BLaER1 treated with 17β-estradiol and CSF1 and Interleukin-3, amounts not matched to agents 10 nM and 100 nM (cell line): ENCODE measurements around the gene PPP3R1.
A peak's percentile ranks its signal among the peaks of the same experiment; 100 is the strongest.

Experiments used
- H3K27ac ChIP-seq, 11 experiments: shearing (Covaris generic); formaldehyde crosslinking; 2 replicates each; pipeline ENCODE4 v1.8.1; 2022
- H3K27me3 ChIP-seq, 11 experiments: shearing (Covaris generic); formaldehyde crosslinking; 2 replicates each; pipeline ENCODE4 v1.8.1; 2022
- H3K36me3 ChIP-seq, 11 experiments: shearing (Covaris generic); formaldehyde crosslinking; 2 replicates each; pipeline ENCODE4 v1.8.1; 2022
- H3K4me1 ChIP-seq, 10 experiments: shearing (Covaris generic); formaldehyde crosslinking; 2 replicates each; pipeline ENCODE4 v1.8.1; 2022
- H3K4me2 ChIP-seq, 11 experiments: shearing (Covaris generic); formaldehyde crosslinking; 2 replicates each; pipeline ENCODE4 v1.8.1; 2022
- H3K4me3 ChIP-seq, 10 experiments: shearing (Covaris generic); formaldehyde crosslinking; 2 replicates each; pipeline ENCODE4 v1.8.1; 2022
- H3K9ac ChIP-seq, 11 experiments: shearing (Covaris generic); formaldehyde crosslinking; 2 replicates each; pipeline ENCODE4 v1.8.1; 2022
- H3K9me3 ChIP-seq, 11 experiments: shearing (Covaris generic); formaldehyde crosslinking; replicated peaks in 1 of 11; 2 replicates each; pipeline ENCODE4 v1.8.1; 2022
- H4K20me1 ChIP-seq, 11 experiments: shearing (Covaris generic); formaldehyde crosslinking; 2 replicates each; pipeline ENCODE4 v1.8.1; 2022
- Cebpa-rat ChIP-seq, 11 experiments: shearing (Covaris generic); IDR thresholded peaks; 2 replicates each; pipeline ENCODE4 v1.8.1; 2022

Gene PPP3R1

GRCh38 chr2:68218343-68218901 is 33.9 kb downstream of the PPP3R1 start:
- H4K20me1 ChIP-seq = peaks cover 50 to 100% (median 85%) of the 10 kb centered on the region in 11 experiments
- peaks cover 0 to 29% (median 0%) of the 10 kb centered on the region in 10 experiments; a peak in 7 of 20 replicates for H3K4me1 ChIP-seq
- no peak overlapping the region for H3K9ac ChIP-seq
- peaks cover 35 to 71% (median 67%) of the 10 kb centered on the region in 11 experiments for H3K36me3 ChIP-seq
- no peak for TF ChIP-seq Cebpa-rat (IDR thresholded peaks at IDR 0.05)
- H3K27ac ChIP-seq = peak overlapping the region in 3 of 11 experiments; percentile 4 to 27 (median 6); a peak in 2 of 22 replicates
- peak overlapping the region in 2 of 11 experiments; percentile 17 to 18; a peak in 2 of 22 replicates for H3K4me2 ChIP-seq
- no peak overlapping the region for H3K4me3 ChIP-seq
- H3K27me3 ChIP-seq = no peaks in the 10 kb centered on the region
- H3K9me3 ChIP-seq = peaks cover 0 to 34% (median 28%) of the 10 kb centered on the region in 11 experiments; a peak in 19 of 22 replicates

GRCh38 chr2:68217729-68218128 is 34.6 kb downstream of the PPP3R1 start:
- Histone ChIP-seq H4K20me1 (peaks cover 50 to 100% (median 91%) of the 10 kb centered on the region in 11 experiments), H3K27me3 (no peaks in the 10 kb centered on the region), H3K4me2 (no peak overlapping the region), H3K9ac (no peak overlapping the region), H3K4me3 (no peak overlapping the region), H3K36me3 (peaks cover 41 to 71% (median 67%) of the 10 kb centered on the region in 11 experiments), H3K4me1 (peaks cover 0 to 29% (median 0%) of the 10 kb centered on the region in 10 experiments; a peak in 7 of 20 replicates), H3K9me3 (peaks cover 0 to 27% (median 21%) of the 10 kb centered on the region in 11 experiments; a peak in 19 of 22 replicates), H3K27ac (peak overlapping the region in 1 of 11 experiments; percentile 27; a peak in 1 of 22 replicates)
- no peak for TF ChIP-seq Cebpa-rat (IDR thresholded peaks at IDR 0.05)

GRCh38 chr2:68216454-68217310 is 35.6 kb downstream of the PPP3R1 start:
- H3K27me3 ChIP-seq = no peaks in the 10 kb centered on the region
- no peak overlapping the region for H3K9ac ChIP-seq
- no peak for TF ChIP-seq Cebpa-rat (IDR thresholded peaks at IDR 0.05)
- H4K20me1 ChIP-seq = peaks cover 58 to 100% (median 95%) of the 10 kb centered on the region in 11 experiments
- H3K9me3 ChIP-seq = peaks cover 0 to 17% (median 11%) of the 10 kb centered on the region in 11 experiments; a peak in 18 of 22 replicates
- no peak overlapping the region for H3K4me3 ChIP-seq
- peaks cover 0 to 29% (median 0%) of the 10 kb centered on the region in 10 experiments; a peak in 7 of 20 replicates for H3K4me1 ChIP-seq
- peaks cover 52 to 71% (median 67%) of the 10 kb centered on the region in 11 experiments for H3K36me3 ChIP-seq
- no peak overlapping the region for H3K27ac ChIP-seq
- H3K4me2 ChIP-seq = no peak overlapping the region

GRCh38 chr2:68214381-68214780 is 38.0 kb downstream of the PPP3R1 start:
- no peak for TF ChIP-seq Cebpa-rat (IDR thresholded peaks at IDR 0.05)
- H3K27ac ChIP-seq = no peak overlapping the region

GRCh38 chr2:68206793-68207192 is 45.5 kb downstream of the PPP3R1 start:
- 0 out of 22 replicates have a peak, but pooled peaks cover 0 to under 1% (median 0%) of the 10 kb centered on the region in 11 experiments for H3K9me3 ChIP-seq

More at GRCh38 chr2:68214381-68214780, 38.0 kb downstream of the PPP3R1 start:
- no peak overlapping the region for H3K4me2 ChIP-seq
- no peak overlapping the region for H3K4me3 ChIP-seq
- 0 out of 22 replicates have a peak, but pooled peaks cover 0 to 7% (median 0%) of the 10 kb centered on the region in 11 experiments for H3K9me3 ChIP-seq
- peaks cover 57 to 100% (median 94%) of the 10 kb centered on the region in 11 experiments for H4K20me1 ChIP-seq
- H3K9ac ChIP-seq = no peak overlapping the region
- H3K27me3 ChIP-seq = no peaks in the 10 kb centered on the region
- H3K4me1 ChIP-seq = peaks cover 0 to 19% (median 0%) of the 10 kb centered on the region in 10 experiments; a peak in 7 of 20 replicates
- H3K36me3 ChIP-seq = peaks cover 58 to 77% (median 70%) of the 10 kb centered on the region in 11 experiments

GRCh38 chr2:68203587-68203986 is 48.7 kb downstream of the PPP3R1 start:
- Histone ChIP-seq H3K27ac (no peak overlapping the region; a peak in 1 of 22 replicates), H3K9ac (no peak overlapping the region), H3K4me3 (no peak overlapping the region), H3K4me2 (no peak overlapping the region), H3K4me1 (peaks cover 0 to 51% (median 2%) of the 10 kb centered on the region in 10 experiments; a peak in 11 of 20 replicates), H3K27me3 (no peaks in the 10 kb centered on the region), H4K20me1 (peaks cover 43 to 100% (median 94%) of the 10 kb centered on the region in 11 experiments), H3K36me3 (peaks cover 23 to 88% (median 47%) of the 10 kb centered on the region in 11 experiments; a peak in 21 of 22 replicates), H3K9me3 (no peaks in the 10 kb centered on the region)
- TF ChIP-seq Cebpa-rat (IDR thresholded peaks at IDR 0.05) = no peak

More at GRCh38 chr2:68206793-68207192, 45.5 kb downstream of the PPP3R1 start:
- no peak for TF ChIP-seq Cebpa-rat (IDR thresholded peaks at IDR 0.05)
- Histone ChIP-seq H3K27ac (no peak overlapping the region; a peak in 1 of 22 replicates), H4K20me1 (peaks cover 66 to 99% (median 87%) of the 10 kb centered on the region in 11 experiments), H3K4me3 (no peak overlapping the region), H3K9ac (no peak overlapping the region), H3K4me2 (peak overlapping the region in 1 of 11 experiments; percentile 19; a peak in 1 of 22 replicates), H3K27me3 (no peaks in the 10 kb centered on the region), H3K36me3 (peaks cover 43 to 98% (median 69%) of the 10 kb centered on the region in 11 experiments; a peak in 21 of 22 replicates), H3K4me1 (peaks cover 0 to 40% (median 0%) of the 10 kb centered on the region in 10 experiments; a peak in 8 of 20 replicates)

GRCh38 chr2:68200157-68200787 is 52.1 kb downstream of the PPP3R1 start:
- H4K20me1 ChIP-seq = peaks cover 31 to 95% (median 85%) of the 10 kb centered on the region in 11 experiments; a peak in 20 of 22 replicates
- H3K9me3 ChIP-seq = 0 out of 22 replicates have a peak, but pooled peaks cover 0 to 4% (median 0%) of the 10 kb centered on the region in 11 experiments
- H3K4me2 ChIP-seq = peak overlapping the region in 2 of 11 experiments; percentile 1 to 46; a peak in 2 of 22 replicates
- H3K27me3 ChIP-seq = no peaks in the 10 kb centered on the region
- H3K9ac ChIP-seq = no peak overlapping the region
- H3K4me3 ChIP-seq = no peak overlapping the region
- TF ChIP-seq Cebpa-rat (IDR thresholded peaks at IDR 0.05) = no peak
- peaks cover 20 to 68% (median 41%) of the 10 kb centered on the region in 11 experiments; a peak in 20 of 22 replicates for H3K36me3 ChIP-seq
- H3K27ac ChIP-seq = 0 out of 22 replicates have a peak overlapping the region, but pooled peaks of 1 of the 11 experiments have one; percentile 21
- peaks cover 0 to 34% (median 5%) of the 10 kb centered on the region in 10 experiments; a peak in 13 of 20 replicates for H3K4me1 ChIP-seq
